Measurements from ENCODE around the gene PRDX4.

DNA sequence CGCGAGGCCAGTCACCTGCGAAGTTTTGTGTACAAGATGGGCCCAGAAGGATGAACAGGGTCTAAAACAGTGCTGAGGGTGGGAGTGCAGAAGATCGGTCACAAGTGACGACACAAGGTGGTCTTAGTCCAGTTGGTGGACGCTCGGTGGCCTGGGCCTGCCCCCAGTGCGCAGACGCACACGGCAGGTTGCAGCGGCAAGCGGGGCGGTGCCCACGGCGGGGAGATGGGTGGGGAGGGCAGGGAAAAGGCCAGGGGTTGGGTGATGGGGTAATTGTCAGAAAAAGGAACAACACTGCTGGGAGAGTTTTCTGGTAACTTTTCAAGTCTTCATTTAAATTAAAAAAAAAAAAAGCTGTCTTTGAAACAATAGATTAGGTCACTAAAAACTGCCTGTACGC lies 1.0 kb upstream of the PRDX4 start:
- TF ChIP-seq SP1 (IDR thresholded peaks at IDR 0.05) (no peak), BHLHE40 (IDR thresholded peaks at IDR 0.05; ENCODE audit: borderline replicate concordance) (no peak), SUZ12 (IDR thresholded peaks at IDR 0.05) (no peak), HDGF (IDR thresholded peaks at IDR 0.05; ENCODE audit: borderline replicate concordance) (no peak), FOXM1 (IDR thresholded peaks at IDR 0.05; ENCODE audit: borderline replicate concordance) (no peak), FOXK2 (IDR thresholded peaks at IDR 0.05) (no peak), ZNF384 (IDR thresholded peaks at IDR 0.05) (no peak), L3MBTL2 (conservative IDR thresholded peaks at IDR 0.05) (no peak), ELF4 (IDR thresholded peaks at IDR 0.05) (no peak)
- TF ChIP-seq, protein P1, sequence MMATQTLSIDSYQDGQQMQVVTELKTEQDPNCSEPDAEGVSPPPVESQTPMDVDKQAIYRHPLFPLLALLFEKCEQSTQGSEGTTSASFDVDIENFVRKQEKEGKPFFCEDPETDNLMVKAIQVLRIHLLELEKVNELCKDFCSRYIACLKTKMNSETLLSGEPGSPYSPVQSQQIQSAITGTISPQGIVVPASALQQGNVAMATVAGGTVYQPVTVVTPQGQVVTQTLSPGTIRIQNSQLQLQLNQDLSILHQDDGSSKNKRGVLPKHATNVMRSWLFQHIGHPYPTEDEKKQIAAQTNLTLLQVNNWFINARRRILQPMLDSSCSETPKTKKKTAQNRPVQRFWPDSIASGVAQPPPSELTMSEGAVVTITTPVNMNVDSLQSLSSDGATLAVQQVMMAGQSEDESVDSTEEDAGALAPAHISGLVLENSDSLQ (IDR thresholded peaks at IDR 0.05), result no peak
